WTC11 (cell line): Measurements from ENCODE around the gene STK32B. TPM values are rescaled to one million over a fixed set of nuclear protein-coding genes. Genes with fewer than 3 reads are reported as not detected.

Experiments used
- ATAC-seq: fragments of 200-7000 bp; cut with Tn5 transposase; 2 replicates; pipeline ENCODE4 v1.10.0; 2021; ENCODE audit warnings: mild to moderate bottlenecking, moderate library complexity
- CTCF ChIA-PET: fragments of 300-600 bp; sonication (Branson Sonifier 250); formaldehyde crosslinking; loops from one replicate; lab custom pipeline; 2021; ENCODE audit warnings: antibody characterized with exemption; lab: Charles Lee
- POLR2A ChIA-PET: fragments of 350-600 bp; sonication (Branson Sonifier 250); formaldehyde crosslinking; loops from one replicate; lab custom pipeline; 2021; ENCODE audit warnings: antibody characterized with exemption; lab: Charles Lee
- DNase-seq: peaks from one replicate; pipeline ENCODE4 v3.0.0; 2021; ENCODE audit warnings: low spot score
- H3K27ac Mint-ChIP-seq: 2 replicates; pipeline ENCODE4 v1.8.0; 2021; ENCODE audit warnings: mixed read lengths
- H3K27me3 Mint-ChIP-seq: 2 replicates; pipeline ENCODE4 v1.8.0; 2021; ENCODE audit warnings: low read depth, mild to moderate bottlenecking, moderate library complexity, mixed read lengths
- H3K36me3 Mint-ChIP-seq: 2 replicates; pipeline ENCODE4 v1.8.0; 2021; ENCODE audit warnings: mixed read lengths
- H3K4me1 Mint-ChIP-seq: 2 replicates; pipeline ENCODE4 v1.8.0; 2022; ENCODE audit warnings: mixed read lengths
- H3K4me3 Mint-ChIP-seq: 2 replicates; pipeline ENCODE4 v1.8.0; 2021; ENCODE audit warnings: mild to moderate bottlenecking, moderate library complexity, mixed read lengths
- H3K9me3 Mint-ChIP-seq: 2 replicates; pipeline ENCODE4 v1.8.0; 2021; ENCODE audit warnings: mixed read lengths
- ATF1 ChIP-seq: sonication (generic); formaldehyde crosslinking; IDR thresholded peaks from 2 replicates; pipeline ENCODE4 v1.8.1; 2023; ENCODE audit warnings: mild to moderate bottlenecking, moderate library complexity, missing genetic modification reagents
- CBFB ChIP-seq: sonication (generic); formaldehyde crosslinking; IDR thresholded peaks from 2 replicates; pipeline ENCODE4 v1.8.1; 2022; ENCODE audit warnings: mild to moderate bottlenecking, low read depth, missing genetic modification reagents
- CREM ChIP-seq: sonication (generic); formaldehyde crosslinking; IDR thresholded peaks from 2 replicates; pipeline ENCODE4 v1.8.1; 2022; ENCODE audit warnings: mild to moderate bottlenecking, missing genetic modification reagents, moderate library complexity
- ETV6 ChIP-seq: sonication (generic); formaldehyde crosslinking; IDR thresholded peaks from 2 replicates; pipeline ENCODE4 v1.8.1; 2022; ENCODE audit warnings: mild to moderate bottlenecking, missing genetic modification reagents
- FOXP1 ChIP-seq: sonication (generic); formaldehyde crosslinking; IDR thresholded peaks from 2 replicates; pipeline ENCODE4 v1.8.0; 2022; ENCODE audit warnings: missing genetic modification reagents, mild to moderate bottlenecking, moderate library complexity, borderline replicate concordance
- IRF2 ChIP-seq: sonication (generic); formaldehyde crosslinking; IDR thresholded peaks from 2 replicates; pipeline ENCODE4 v1.8.0; 2022; ENCODE audit warnings: low read depth, missing genetic modification reagents, borderline replicate concordance
- SOX15 ChIP-seq: fragments of 250-450 bp; sonication (Bioruptor Pico); IDR thresholded peaks from 2 replicates; pipeline ENCODE4 v1.9.0; 2021; ENCODE audit warnings: mild to moderate bottlenecking
- TCF7 ChIP-seq: sonication (generic); formaldehyde crosslinking; IDR thresholded peaks from 2 replicates; pipeline ENCODE4 v1.8.0; 2022; ENCODE audit warnings: mild to moderate bottlenecking, low read depth, missing genetic modification reagents, moderate library complexity
- TEAD1 ChIP-seq: sonication (generic); formaldehyde crosslinking; IDR thresholded peaks from 2 replicates; pipeline ENCODE4 v1.8.0; 2022; ENCODE audit warnings: mild to moderate bottlenecking, missing genetic modification reagents
- ZBTB21 ChIP-seq: sonication (generic); formaldehyde crosslinking; IDR thresholded peaks from 2 replicates; pipeline ENCODE4 v1.8.1; 2023; ENCODE audit warnings: mild to moderate bottlenecking, missing genetic modification reagents, borderline replicate concordance
- ZNF121 ChIP-seq: sonication (generic); formaldehyde crosslinking; IDR thresholded peaks from 2 replicates; pipeline ENCODE4 v1.8.0; 2023; ENCODE audit warnings: missing genetic modification reagents
- ZNF263 ChIP-seq: sonication (generic); formaldehyde crosslinking; IDR thresholded peaks from 2 replicates; pipeline ENCODE4 v1.8.1; 2022; ENCODE audit warnings: low read depth, mild to moderate bottlenecking, moderate library complexity, missing genetic modification reagents
- ZNF317 ChIP-seq: sonication (generic); formaldehyde crosslinking; IDR thresholded peaks from 2 replicates; pipeline ENCODE4 v1.8.1; 2023; ENCODE audit warnings: low read depth, mild to moderate bottlenecking, moderate library complexity, missing genetic modification reagents, borderline replicate concordance
- total RNA-seq: library from RNA; stranded (reverse); gene quantifications from 3 replicates; pipeline ENCODE4 v1.2.3, GENCODE V29; 2021
- TF ChIP-seq, protein P1 (sequence below): sonication (generic); formaldehyde crosslinking; IDR thresholded peaks from 2 replicates; pipeline ENCODE4 v1.8.1; 2022; ENCODE audit warnings: low read depth, missing genetic modification reagents, borderline replicate concordance
- TF ChIP-seq, protein P2 (sequence below): sonication (generic); formaldehyde crosslinking; IDR thresholded peaks from 2 replicates; pipeline ENCODE4 v1.8.1; 2023; ENCODE audit warnings: mild to moderate bottlenecking, missing genetic modification reagents, borderline replicate concordance
- TF ChIP-seq, protein P3 (sequence below): fragments of 250-450 bp; sonication (Bioruptor Pico); IDR thresholded peaks from 2 replicates; pipeline ENCODE4 v1.8.0; 2021; ENCODE audit warnings: mild to moderate bottlenecking
- TF ChIP-seq, protein P4 (sequence below): sonication (generic); formaldehyde crosslinking; IDR thresholded peaks from 2 replicates; pipeline ENCODE4 v1.8.0; 2022; ENCODE audit warnings: missing genetic modification reagents
- TF ChIP-seq, protein P5 (sequence below): sonication (generic); formaldehyde crosslinking; IDR thresholded peaks from 2 replicates; pipeline ENCODE4 v1.8.1; 2022; ENCODE audit warnings: low read depth, mild to moderate bottlenecking, moderate library complexity, missing genetic modification reagents, borderline replicate concordance

Gene STK32B
- total RNA-seq, 1 experiment from 2014 or later: 1.9 TPM

DNA sequence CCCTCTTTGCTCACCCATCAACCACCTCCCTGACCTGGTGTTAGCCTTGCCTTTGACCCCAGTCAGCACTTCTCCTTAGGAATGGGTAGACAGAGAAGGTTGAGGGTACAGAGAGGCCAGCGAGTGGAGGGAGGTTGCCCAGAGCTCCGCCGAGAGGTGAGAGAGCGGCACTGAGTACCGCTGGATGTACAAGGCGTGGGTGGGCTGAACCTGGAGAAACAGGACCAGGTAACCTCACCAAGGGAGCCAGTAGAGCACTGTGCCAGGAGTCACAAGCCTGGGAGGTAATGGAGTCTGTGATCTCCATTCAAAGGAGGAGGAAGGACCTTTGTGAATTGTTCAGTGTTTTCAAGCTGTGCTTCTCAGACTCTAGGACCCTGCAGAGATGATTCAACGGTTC is 400.9 kb downstream of the STK32B start:
- Mint-ChIP-seq H3K4me1 (no peaks in the 10 kb centered on the region), H3K27ac (no peak overlapping the region), H3K27me3 (no peaks in the 10 kb centered on the region), H3K4me3 (no peak overlapping the region), H3K9me3 (no peaks in the 10 kb centered on the region), H3K36me3 (no peaks in the 10 kb centered on the region)
- TF ChIP-seq ETV6 (CRISPR knock-in tag) (no peak), ZNF263 (no peak), SOX15 (CRISPR knock-in tag) (no peak), CREM (CRISPR knock-in tag) (no peak), FOXP1 (CRISPR knock-in tag) (no peak), ATF1 (CRISPR knock-in tag) (no peak), TCF7 (CRISPR knock-in tag) (no peak), IRF2 (CRISPR knock-in tag) (no peak), ZBTB21 (CRISPR knock-in tag) (no peak), ZNF121 (CRISPR knock-in tag) (no peak), TEAD1 (CRISPR knock-in tag) (no peak), CBFB (no peak), ZNF317 (CRISPR knock-in tag) (no peak)
- TF ChIP-seq, protein P1, sequence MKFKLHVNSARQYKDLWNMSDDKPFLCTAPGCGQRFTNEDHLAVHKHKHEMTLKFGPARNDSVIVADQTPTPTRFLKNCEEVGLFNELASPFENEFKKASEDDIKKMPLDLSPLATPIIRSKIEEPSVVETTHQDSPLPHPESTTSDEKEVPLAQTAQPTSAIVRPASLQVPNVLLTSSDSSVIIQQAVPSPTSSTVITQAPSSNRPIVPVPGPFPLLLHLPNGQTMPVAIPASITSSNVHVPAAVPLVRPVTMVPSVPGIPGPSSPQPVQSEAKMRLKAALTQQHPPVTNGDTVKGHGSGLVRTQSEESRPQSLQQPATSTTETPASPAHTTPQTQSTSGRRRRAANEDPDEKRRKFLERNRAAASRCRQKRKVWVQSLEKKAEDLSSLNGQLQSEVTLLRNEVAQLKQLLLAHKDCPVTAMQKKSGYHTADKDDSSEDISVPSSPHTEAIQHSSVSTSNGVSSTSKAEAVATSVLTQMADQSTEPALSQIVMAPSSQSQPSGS (CRISPR knock-in tag): no peak
- TF ChIP-seq, protein P2, sequence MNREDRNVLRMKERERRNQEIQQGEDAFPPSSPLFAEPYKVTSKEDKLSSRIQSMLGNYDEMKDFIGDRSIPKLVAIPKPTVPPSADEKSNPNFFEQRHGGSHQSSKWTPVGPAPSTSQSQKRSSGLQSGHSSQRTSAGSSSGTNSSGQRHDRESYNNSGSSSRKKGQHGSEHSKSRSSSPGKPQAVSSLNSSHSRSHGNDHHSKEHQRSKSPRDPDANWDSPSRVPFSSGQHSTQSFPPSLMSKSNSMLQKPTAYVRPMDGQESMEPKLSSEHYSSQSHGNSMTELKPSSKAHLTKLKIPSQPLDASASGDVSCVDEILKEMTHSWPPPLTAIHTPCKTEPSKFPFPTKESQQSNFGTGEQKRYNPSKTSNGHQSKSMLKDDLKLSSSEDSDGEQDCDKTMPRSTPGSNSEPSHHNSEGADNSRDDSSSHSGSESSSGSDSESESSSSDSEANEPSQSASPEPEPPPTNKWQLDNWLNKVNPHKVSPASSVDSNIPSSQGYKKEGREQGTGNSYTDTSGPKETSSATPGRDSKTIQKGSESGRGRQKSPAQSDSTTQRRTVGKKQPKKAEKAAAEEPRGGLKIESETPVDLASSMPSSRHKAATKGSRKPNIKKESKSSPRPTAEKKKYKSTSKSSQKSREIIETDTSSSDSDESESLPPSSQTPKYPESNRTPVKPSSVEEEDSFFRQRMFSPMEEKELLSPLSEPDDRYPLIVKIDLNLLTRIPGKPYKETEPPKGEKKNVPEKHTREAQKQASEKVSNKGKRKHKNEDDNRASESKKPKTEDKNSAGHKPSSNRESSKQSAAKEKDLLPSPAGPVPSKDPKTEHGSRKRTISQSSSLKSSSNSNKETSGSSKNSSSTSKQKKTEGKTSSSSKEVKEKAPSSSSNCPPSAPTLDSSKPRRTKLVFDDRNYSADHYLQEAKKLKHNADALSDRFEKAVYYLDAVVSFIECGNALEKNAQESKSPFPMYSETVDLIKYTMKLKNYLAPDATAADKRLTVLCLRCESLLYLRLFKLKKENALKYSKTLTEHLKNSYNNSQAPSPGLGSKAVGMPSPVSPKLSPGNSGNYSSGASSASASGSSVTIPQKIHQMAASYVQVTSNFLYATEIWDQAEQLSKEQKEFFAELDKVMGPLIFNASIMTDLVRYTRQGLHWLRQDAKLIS (CRISPR knock-in tag): no peak
- TF ChIP-seq, protein P3, sequence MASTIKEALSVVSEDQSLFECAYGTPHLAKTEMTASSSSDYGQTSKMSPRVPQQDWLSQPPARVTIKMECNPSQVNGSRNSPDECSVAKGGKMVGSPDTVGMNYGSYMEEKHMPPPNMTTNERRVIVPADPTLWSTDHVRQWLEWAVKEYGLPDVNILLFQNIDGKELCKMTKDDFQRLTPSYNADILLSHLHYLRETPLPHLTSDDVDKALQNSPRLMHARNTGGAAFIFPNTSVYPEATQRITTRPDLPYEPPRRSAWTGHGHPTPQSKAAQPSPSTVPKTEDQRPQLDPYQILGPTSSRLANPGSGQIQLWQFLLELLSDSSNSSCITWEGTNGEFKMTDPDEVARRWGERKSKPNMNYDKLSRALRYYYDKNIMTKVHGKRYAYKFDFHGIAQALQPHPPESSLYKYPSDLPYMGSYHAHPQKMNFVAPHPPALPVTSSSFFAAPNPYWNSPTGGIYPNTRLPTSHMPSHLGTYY (CRISPR knock-in tag): no peak
- TF ChIP-seq, protein P4, sequence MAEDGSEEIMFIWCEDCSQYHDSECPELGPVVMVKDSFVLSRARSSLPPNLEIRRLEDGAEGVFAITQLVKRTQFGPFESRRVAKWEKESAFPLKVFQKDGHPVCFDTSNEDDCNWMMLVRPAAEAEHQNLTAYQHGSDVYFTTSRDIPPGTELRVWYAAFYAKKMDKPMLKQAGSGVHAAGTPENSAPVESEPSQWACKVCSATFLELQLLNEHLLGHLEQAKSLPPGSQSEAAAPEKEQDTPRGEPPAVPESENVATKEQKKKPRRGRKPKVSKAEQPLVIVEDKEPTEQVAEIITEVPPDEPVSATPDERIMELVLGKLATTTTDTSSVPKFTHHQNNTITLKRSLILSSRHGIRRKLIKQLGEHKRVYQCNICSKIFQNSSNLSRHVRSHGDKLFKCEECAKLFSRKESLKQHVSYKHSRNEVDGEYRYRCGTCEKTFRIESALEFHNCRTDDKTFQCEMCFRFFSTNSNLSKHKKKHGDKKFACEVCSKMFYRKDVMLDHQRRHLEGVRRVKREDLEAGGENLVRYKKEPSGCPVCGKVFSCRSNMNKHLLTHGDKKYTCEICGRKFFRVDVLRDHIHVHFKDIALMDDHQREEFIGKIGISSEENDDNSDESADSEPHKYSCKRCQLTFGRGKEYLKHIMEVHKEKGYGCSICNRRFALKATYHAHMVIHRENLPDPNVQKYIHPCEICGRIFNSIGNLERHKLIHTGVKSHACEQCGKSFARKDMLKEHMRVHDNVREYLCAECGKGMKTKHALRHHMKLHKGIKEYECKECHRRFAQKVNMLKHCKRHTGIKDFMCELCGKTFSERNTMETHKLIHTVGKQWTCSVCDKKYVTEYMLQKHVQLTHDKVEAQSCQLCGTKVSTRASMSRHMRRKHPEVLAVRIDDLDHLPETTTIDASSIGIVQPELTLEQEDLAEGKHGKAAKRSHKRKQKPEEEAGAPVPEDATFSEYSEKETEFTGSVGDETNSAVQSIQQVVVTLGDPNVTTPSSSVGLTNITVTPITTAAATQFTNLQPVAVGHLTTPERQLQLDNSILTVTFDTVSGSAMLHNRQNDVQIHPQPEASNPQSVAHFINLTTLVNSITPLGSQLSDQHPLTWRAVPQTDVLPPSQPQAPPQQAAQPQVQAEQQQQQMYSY: no peak
- TF ChIP-seq, protein P5, sequence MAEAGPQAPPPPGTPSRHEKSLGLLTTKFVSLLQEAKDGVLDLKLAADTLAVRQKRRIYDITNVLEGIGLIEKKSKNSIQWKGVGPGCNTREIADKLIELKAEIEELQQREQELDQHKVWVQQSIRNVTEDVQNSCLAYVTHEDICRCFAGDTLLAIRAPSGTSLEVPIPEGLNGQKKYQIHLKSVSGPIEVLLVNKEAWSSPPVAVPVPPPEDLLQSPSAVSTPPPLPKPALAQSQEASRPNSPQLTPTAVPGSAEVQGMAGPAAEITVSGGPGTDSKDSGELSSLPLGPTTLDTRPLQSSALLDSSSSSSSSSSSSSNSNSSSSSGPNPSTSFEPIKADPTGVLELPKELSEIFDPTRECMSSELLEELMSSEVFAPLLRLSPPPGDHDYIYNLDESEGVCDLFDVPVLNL: no peak
- ATAC-seq: no peak
- ChIA-PET POLR2A (no interaction called here), CTCF (no interaction called here)
- DNase-seq: no peak
